Mucosa of descending colon (tissue), 3 donors: ENCODE results near the gene GTF2H2C. TPM values are rescaled to one million over a fixed set of nuclear protein-coding genes. Genes with fewer than 3 reads are reported as not detected.
"Not testable (repeated sequence)": the region's sequence is repeated elsewhere in the genome, so short reads cannot be mapped to it uniquely, and the experiment has no call there.

Experiments
- ATAC-seq: fragments of 200-7000 bp; cut with Tn5 transposase; one replicate; pipeline ENCODE4 v1.9.1; 2020; ENCODE audit warnings: mild to moderate bottlenecking, moderate library complexity
- DNase-seq, 3 donors: peaks; one replicate each; pipeline ENCODE4 v3.0.0-alpha.2; 2020
- H3K36me3 ChIP-seq: fragments of 200-600 bp; one replicate; pipeline ENCODE4 v1.8.0; 2021; ENCODE audit warnings: low read depth, mild to moderate bottlenecking
- H3K4me1 ChIP-seq: fragments of 200-600 bp; one replicate; pipeline ENCODE4 v1.8.0; 2021; ENCODE audit warnings: low read depth, mild to moderate bottlenecking
- H3K4me3 ChIP-seq: fragments of 200-600 bp; one replicate; pipeline ENCODE4 v1.8.0; 2021; ENCODE audit warnings: mild to moderate bottlenecking
- H3K9me3 ChIP-seq: fragments of 200-600 bp; one replicate; pipeline ENCODE4 v1.8.0; 2021; ENCODE audit warnings: mild to moderate bottlenecking
- intact Hi-C, 2 donors: fragments of 100-400 bp; cut with DNase I in 1 of 2; cut with micrococcal nuclease in 1 of 2; formaldehyde crosslinking; loops; one replicate each; pipeline versions ENCODE4 v1.11.0 to v1.11.1; 2022; cut with DNase I, micrococcal nuclease
- total RNA-seq, 3 donors: library from RNA; stranded (reverse); fragmentation: NEBNext Ultra II Directional in 2 of 3; extraction: Animal tissue kit (Norgen Biotek cat#: 25700) in 2 of 3; gene quantifications; one replicate each; pipeline versions ENCODE4 v1.2.1 to v1.2.4, GENCODE V29; 2021 to 2023
- donor health status: DM: no; HTN: no; CAD: no; lungs with moderate emphysema.
- donor health status: DM: no; HTN: no; CAD: no.
- donor health status: DM: no; HTN: yes; CAD: no.

Gene GTF2H2C
- total RNA-seq, 3 donors from 2014 or later: 25.7 to 39.1 (median 26.4) TPM

DNA sequence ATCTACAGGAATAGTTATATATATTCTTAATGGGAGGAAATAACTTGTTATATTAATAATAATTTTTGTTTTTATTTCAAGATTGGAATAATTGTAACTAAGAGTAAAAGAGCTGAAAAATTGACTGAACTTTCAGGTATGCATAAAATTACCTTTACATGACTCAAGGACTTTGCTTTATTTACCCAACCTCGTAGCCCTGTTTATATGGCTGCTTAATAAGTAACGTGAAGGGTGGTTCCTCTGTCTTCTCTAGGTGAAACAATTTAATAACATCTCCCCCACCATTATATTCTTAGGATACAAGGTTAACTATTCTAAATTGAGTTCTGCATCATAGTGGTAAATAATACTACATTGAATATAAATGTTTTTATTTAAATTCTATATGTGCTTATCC lies 8.1 kb downstream of the GTF2H2C start:
- intact Hi-C loops, H3K36me3 ChIP-seq, H3K9me3 ChIP-seq, DNase-seq, H3K4me1 ChIP-seq, H3K4me3 ChIP-seq: not testable (repeated sequence)
- ATAC-seq: peak; percentile 38

GRCh38 chr5:69583356-69583755 lies 23.4 kb downstream of the GTF2H2C start:
- H3K4me1 ChIP-seq, DNase-seq, ATAC-seq, H3K4me3 ChIP-seq, H3K36me3 ChIP-seq, H3K9me3 ChIP-seq, intact Hi-C loops: not testable (repeated sequence)

DNA sequence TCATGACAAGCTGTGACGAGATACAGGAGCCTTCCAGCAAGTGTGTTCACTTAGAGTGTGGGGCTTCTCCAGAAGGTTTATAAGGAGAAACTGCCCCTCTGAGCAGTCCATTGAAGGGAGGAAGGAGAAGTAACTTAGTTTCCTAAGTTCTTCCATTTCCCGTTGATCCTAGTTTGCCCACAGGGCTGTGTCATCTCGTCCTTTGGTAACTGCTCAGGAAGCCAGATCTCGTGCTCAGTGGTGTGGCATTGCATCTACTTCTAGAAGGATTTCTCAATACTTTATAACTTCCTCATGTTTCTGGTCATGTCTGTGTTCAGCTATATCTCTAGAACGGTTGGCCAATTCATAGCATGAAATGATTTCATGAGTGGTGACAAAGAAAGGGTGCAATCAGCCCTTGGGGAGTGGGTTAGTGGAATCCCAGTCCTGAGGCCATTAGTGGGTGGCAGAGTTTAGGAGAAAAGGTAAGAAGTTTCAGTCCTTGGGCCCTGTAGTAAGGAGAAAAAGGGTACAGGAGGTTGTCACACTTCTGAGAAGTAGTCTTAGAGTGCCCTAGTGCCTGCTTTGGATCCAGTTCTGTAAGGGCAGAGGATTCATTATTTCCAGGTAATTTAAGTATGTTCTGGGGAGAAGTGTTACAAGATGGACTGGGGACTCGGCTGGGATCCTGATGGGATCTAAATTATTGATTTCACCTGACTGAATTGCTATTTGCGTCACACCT lies 36.3 kb downstream of the GTF2H2C start:
- H3K4me3 ChIP-seq, DNase-seq, H3K36me3 ChIP-seq, H3K4me1 ChIP-seq, H3K9me3 ChIP-seq, intact Hi-C loops: not testable (repeated sequence)
- peak; percentile 72 for ATAC-seq

DNA sequence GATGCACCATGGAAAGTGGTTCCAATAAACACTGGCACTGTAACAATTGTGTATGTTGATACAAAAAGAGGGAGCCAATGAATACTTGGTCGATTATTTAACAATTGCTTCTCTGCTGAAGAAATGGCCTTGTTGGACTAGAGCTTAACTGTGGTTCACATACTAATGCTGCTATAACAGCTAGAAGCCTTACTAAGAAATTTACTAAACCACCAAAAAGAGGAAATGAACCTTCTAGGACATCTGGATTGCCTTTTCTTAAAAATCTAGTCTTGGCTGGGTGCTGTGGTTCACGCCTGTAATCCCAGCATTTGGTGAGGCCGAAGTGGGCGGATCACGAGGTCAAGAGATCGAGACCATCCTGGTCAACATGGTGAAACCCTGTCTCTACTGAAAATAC lies 42.0 kb downstream of the GTF2H2C start:
- H3K9me3 ChIP-seq, H3K4me1 ChIP-seq, H3K4me3 ChIP-seq, DNase-seq, intact Hi-C loops, H3K36me3 ChIP-seq: not testable (repeated sequence)
- peak; percentile 48 for ATAC-seq

DNA sequence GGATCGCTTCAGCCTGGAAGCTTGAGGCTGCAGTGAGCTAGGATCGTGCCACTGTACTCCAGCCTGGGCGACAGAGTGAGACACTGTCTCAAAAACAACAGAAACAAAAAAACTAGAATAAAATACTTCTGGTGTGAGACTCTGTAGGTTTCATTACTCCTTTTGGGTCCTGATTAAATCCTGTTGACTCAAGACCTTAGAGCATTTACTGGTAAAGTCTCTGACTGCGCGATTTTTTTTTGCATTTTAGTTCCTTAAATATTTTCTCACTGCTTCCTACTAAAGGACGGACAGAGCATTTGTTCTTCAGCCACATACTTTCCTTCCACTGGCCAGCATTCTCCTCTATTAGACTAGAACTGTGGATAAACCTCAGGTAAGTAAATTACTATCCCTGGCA lies 46.8 kb downstream of the GTF2H2C start:
- H3K4me3 ChIP-seq, DNase-seq, H3K36me3 ChIP-seq, H3K9me3 ChIP-seq, H3K4me1 ChIP-seq, intact Hi-C loops: not testable (repeated sequence)
- peak; percentile 40 for ATAC-seq

GRCh38 chr5:69607750-69608149 lies 47.8 kb downstream of the GTF2H2C start:
- DNase-seq, intact Hi-C loops, H3K36me3 ChIP-seq, H3K9me3 ChIP-seq, H3K4me1 ChIP-seq, H3K4me3 ChIP-seq, ATAC-seq: not testable (repeated sequence)

- H3K9me3 ChIP-seq, intact Hi-C loops: not testable (repeated sequence)
- ATAC-seq: peak; percentile 71
Measured at GRCh38 chr5:69608861-69609496, 49.0 kb downstream of the GTF2H2C start.

GRCh38 chr5:69614843-69615242 lies 54.9 kb downstream of the GTF2H2C start:
- H3K36me3 ChIP-seq, DNase-seq, intact Hi-C loops, H3K4me1 ChIP-seq, H3K4me3 ChIP-seq, H3K9me3 ChIP-seq, ATAC-seq: not testable (repeated sequence)

More at GRCh38 chr5:69608861-69609496, 49.0 kb downstream of the GTF2H2C start:
- H3K4me1 ChIP-seq, DNase-seq, H3K4me3 ChIP-seq, H3K36me3 ChIP-seq: not testable (repeated sequence)

- ATAC-seq, intact Hi-C loops, H3K4me1 ChIP-seq, H3K4me3 ChIP-seq, H3K9me3 ChIP-seq, H3K36me3 ChIP-seq: not testable (repeated sequence)
- peak in 1 of 3 donors; percentile 38 for DNase-seq
Measured at GRCh38 chr5:69631879-69632278, 71.9 kb downstream of the GTF2H2C start.

Other genes starting within 250 kb of the GTF2H2C start
- gene CCDC125, start 227.4 kb upstream of the GTF2H2C start, total RNA-seq: 10 to 100 TPM; 15.9 to 25.4 (median 24.2) TPM
- gene AK6, start 190.7 kb upstream of the GTF2H2C start, total RNA-seq: 10 to 100 TPM; 21.4 to 35.8 (median 28.5) TPM
- gene TAF9, start 190.7 kb upstream of the GTF2H2C start, total RNA-seq: 10 to 100 TPM; 36.5 to 47.7 (median 36.8) TPM
- 10 to 100 TPM; 15.8 to 20.9 (median 17.6) TPM for gene RAD17, start 190.4 kb upstream of the GTF2H2C start, total RNA-seq
- 10 to 100 TPM; 22.9 to 63.1 (median 48.0) TPM for gene MARVELD2, start 145.1 kb upstream of the GTF2H2C start, total RNA-seq
- 100 to 1,000 TPM in 2 of 3 donors, 10 to 100 TPM in 1; 50.2 to 134 (median 130) TPM for gene OCLN, start 67.4 kb upstream of the GTF2H2C start, total RNA-seq